CD4-positive, alpha-beta memory T cell (primary cell): ENCODE measurements around the gene MGAT1. TPM values are rescaled to one million over a fixed set of nuclear protein-coding genes. Genes with fewer than 3 reads are reported as not detected.

ENCODE experiments used
- CTCF ChIA-PET: fragments of 350-600 bp; sonication (Branson Sonifier 250); formaldehyde crosslinking; loops from one replicate; lab custom pipeline; 2021; ENCODE audit warnings: inconsistent platforms; ENCODE audit not compliant: partially characterized antibody; lab: Charles Lee
- POLR2A ChIA-PET: fragments of 350-600 bp; sonication (Branson Sonifier 250); formaldehyde crosslinking; loops from one replicate; lab custom pipeline; 2021; ENCODE audit not compliant: partially characterized antibody; lab: Charles Lee
- DNase-seq, 5 donors: peaks; one replicate each; pipeline versions ENCODE4 v3.0.0 to v3.0.0-alpha.2; 2020 to 2022; ENCODE audit warnings: mixed read lengths in 1 of 5
- H3K27ac ChIP-seq: one replicate; pipeline ENCODE4 v1.7.0; 2013; ENCODE audit warnings: low read depth, low read length
- H3K27me3 ChIP-seq: 2 replicates; pipeline ENCODE4 v1.7.0; 2013; ENCODE audit warnings: mild to moderate bottlenecking, low read length, moderate library complexity; ENCODE audit not compliant: insufficient read depth
- H3K36me3 ChIP-seq: 2 replicates; pipeline ENCODE4 v1.7.0; 2013; ENCODE audit warnings: mild to moderate bottlenecking, low read length, moderate library complexity; ENCODE audit not compliant: insufficient read depth
- H3K4me1 ChIP-seq: 2 replicates; pipeline ENCODE4 v1.7.0; 2013; ENCODE audit warnings: mild to moderate bottlenecking, low read length, moderate library complexity; ENCODE audit not compliant: insufficient read depth
- H3K4me3 ChIP-seq, 2 donors: one replicate each; pipeline ENCODE4 v1.7.0; 2013; ENCODE audit warnings: low read length in 2 of 2, mild to moderate bottlenecking in 1 of 2
- H3K9me3 ChIP-seq, 2 donors: one replicate each; pipeline ENCODE4 v1.7.0; 2013; ENCODE audit warnings: low read length in 2 of 2, control low read depth in 1 of 2; ENCODE audit not compliant: control insufficient read depth in 1 of 2
- H3K27ac Mint-ChIP-seq, 7 donors: one replicate each; pipeline ENCODE4 v1.8.0; 2020 to 2021; ENCODE audit warnings: mixed read lengths in 7 of 7, mild to moderate bottlenecking in 6 of 7, inconsistent platforms in 3 of 7, moderate library complexity in 3 of 7
- H3K27me3 Mint-ChIP-seq, 2 donors: one replicate each; pipeline ENCODE4 v1.8.0; 2020 to 2021; ENCODE audit warnings: mixed read lengths in 2 of 2
- H3K36me3 Mint-ChIP-seq, 2 donors: one replicate each; pipeline ENCODE4 v1.8.0; 2020 to 2021; ENCODE audit warnings: mixed read lengths in 2 of 2, inconsistent platforms in 1 of 2, mild to moderate bottlenecking in 1 of 2
- H3K4me1 Mint-ChIP-seq, 4 donors: one replicate each; pipeline ENCODE4 v1.8.0; 2020 to 2021; ENCODE audit warnings: mixed read lengths in 4 of 4, mild to moderate bottlenecking in 1 of 4
- H3K4me3 Mint-ChIP-seq, 8 donors: one replicate each; pipeline ENCODE4 v1.8.0; 2020 to 2021; ENCODE audit warnings: mixed read lengths in 8 of 8, mild to moderate bottlenecking in 7 of 8, moderate library complexity in 6 of 8, inconsistent platforms in 3 of 8
- H3K9me3 Mint-ChIP-seq, 8 donors: one replicate each; pipeline ENCODE4 v1.8.0; 2020 to 2021; ENCODE audit warnings: mixed read lengths in 8 of 8, mild to moderate bottlenecking in 5 of 8, inconsistent platforms in 3 of 8, moderate library complexity in 1 of 8
- intact Hi-C: fragments of 100-400 bp; cut with micrococcal nuclease; formaldehyde crosslinking; loops from one replicate; pipeline ENCODE4 v1.15.1; 2023
- polyA plus RNA-seq, 2 donors: library from polyadenylated mRNA; unstranded; fragments of 300-500 nt; fragmentation: Illumina TruSeq; gene quantifications; one replicate each; pipeline ENCODE4 v1.2.3, GENCODE V29; 2021
- total RNA-seq, 2 experiments: library from RNA; stranded (reverse); gene quantifications; one replicate each; pipeline ENCODE4 v1.2.3, GENCODE V29; 2021

Gene MGAT1
- total and polyA plus RNA-seq, 4 experiments from 2014 or later = 135 to 187 (median 168) TPM

DNA sequence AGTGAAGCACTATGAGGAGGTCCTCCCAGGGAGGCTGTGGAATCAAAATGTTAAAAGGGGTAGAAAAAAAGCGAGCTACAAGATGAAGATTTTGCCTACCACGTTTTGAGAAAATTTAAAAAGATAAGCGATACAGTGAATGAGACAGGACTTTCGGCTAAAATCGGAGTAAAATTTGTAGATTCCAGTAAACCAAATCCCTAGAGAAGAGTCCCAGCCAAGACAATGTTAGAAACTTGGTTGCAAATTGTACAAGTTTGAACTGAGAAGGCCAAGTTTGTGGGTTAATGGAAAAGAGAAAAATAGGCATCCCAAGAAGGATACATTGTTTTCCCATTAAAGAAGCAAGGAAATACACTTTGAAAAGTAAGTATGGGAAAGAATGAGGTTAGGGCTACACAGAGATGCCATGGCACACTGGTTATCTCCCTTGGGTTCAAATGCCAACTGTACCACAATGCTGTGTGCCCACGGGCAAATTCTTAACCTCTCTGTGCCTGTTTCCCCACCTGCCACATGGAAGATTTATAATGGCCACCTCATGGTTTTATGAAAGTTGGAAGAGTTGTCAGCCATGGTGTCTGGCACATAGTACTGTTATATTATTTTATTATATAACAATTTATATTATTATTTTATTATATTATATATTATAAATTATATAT lies 16.2 kb upstream of the MGAT1 start:
- peaks cover 22% of the 10 kb centered on the region for H3K4me1 ChIP-seq
- DNase-seq = no peak
- Mint-ChIP-seq H3K4me1 (peaks cover 13 to 41% (median 23%) of the 10 kb centered on the region in 4 donors), H3K36me3 (no peaks in the 10 kb centered on the region), H3K9me3 (no peaks in the 10 kb centered on the region), H3K27me3 (no peaks in the 10 kb centered on the region), H3K27ac (no peak overlapping the region), H3K4me3 (no peak overlapping the region)
- no peaks in the 10 kb centered on the region for H3K9me3 ChIP-seq
- ChIA-PET POLR2A (interaction anchor here (4.7 to 11.9 kb wide), 2 partner anchors 12 to 20 kb away, joined by 61 to 166 read pairs; partner anchors contain the start of gene MGAT1), CTCF (interaction anchor here (0.8 to 1.2 kb wide), 2 partner anchors 12 to 41 kb away, joined by 3 to 6 read pairs; no protein-coding TSS in a partner anchor)
- no peak overlapping the region for H3K4me3 ChIP-seq
- no peak overlapping the region for H3K27ac ChIP-seq
- intact Hi-C loops = no loop called here
- H3K36me3 ChIP-seq = no peaks in the 10 kb centered on the region
- no peaks in the 10 kb centered on the region for H3K27me3 ChIP-seq

- ChIA-PET CTCF (interaction anchor here (0.8 to 1.2 kb wide), 3 partner anchors 13 to 50 kb away, joined by 3 to 6 read pairs (median 4); no protein-coding TSS in a partner anchor), POLR2A (interaction anchor here (1.2 to 11.9 kb wide), 3 partner anchors 9 to 19 kb away, joined by 3 to 166 read pairs (median 61); partner anchors contain the start of gene MGAT1)
- Mint-ChIP-seq H3K9me3 (no peaks in the 10 kb centered on the region), H3K4me3 (peak overlapping the region in 1 of 8 donors; percentile 21), H3K27me3 (no peaks in the 10 kb centered on the region), H3K27ac (peak overlapping the region in 2 of 7 donors; percentile 32 to 78), H3K36me3 (no peaks in the 10 kb centered on the region), H3K4me1 (peaks cover 18 to 48% (median 27%) of the 10 kb centered on the region in 4 donors)
- H3K4me1 ChIP-seq = peaks cover 26% of the 10 kb centered on the region
- no peaks in the 10 kb centered on the region for H3K36me3 ChIP-seq
- no peak for DNase-seq
- no peak overlapping the region for H3K4me3 ChIP-seq
- no peak overlapping the region for H3K27ac ChIP-seq
- intact Hi-C loops = no loop called here
- no peaks in the 10 kb centered on the region for H3K27me3 ChIP-seq
- H3K9me3 ChIP-seq = no peaks in the 10 kb centered on the region
These were observed 15.5 kb upstream of the MGAT1 start for GRCh38 chr5:180817893-180818674.

GRCh38 chr5:180816608-180817534 lies 14.3 kb upstream of the MGAT1 start:
- DNase-seq = peak in 1 of 5 donors; percentile 43
- intact Hi-C loops = no loop called here
- Mint-ChIP-seq H3K4me1 (peaks cover 21 to 54% (median 33%) of the 10 kb centered on the region in 4 donors), H3K36me3 (no peaks in the 10 kb centered on the region), H3K4me3 (peak overlapping the region in 7 of 8 donors; percentile 36 to 75 (median 61)), H3K27me3 (no peaks in the 10 kb centered on the region), H3K27ac (peak overlapping the region; percentile 18 to 78 (median 49)), H3K9me3 (no peaks in the 10 kb centered on the region)
- H3K27ac ChIP-seq = no peak overlapping the region
- ChIA-PET POLR2A (interaction anchor here (1.2 to 11.9 kb wide), 5 partner anchors 8 to 445 kb away, joined by 3 to 166 read pairs (median 4); partner anchors contain the start of genes MGAT1 and ZFP62), CTCF (interaction anchor here (1.2 to 1.8 kb wide), 5 partner anchors 11 to 52 kb away, joined by 3 to 18 read pairs (median 4); no protein-coding TSS in a partner anchor)
- no peaks in the 10 kb centered on the region for H3K27me3 ChIP-seq
- no peak overlapping the region for H3K4me3 ChIP-seq
- H3K36me3 ChIP-seq = no peaks in the 10 kb centered on the region
- H3K4me1 ChIP-seq = peaks cover 31% of the 10 kb centered on the region
- no peaks in the 10 kb centered on the region for H3K9me3 ChIP-seq

DNA sequence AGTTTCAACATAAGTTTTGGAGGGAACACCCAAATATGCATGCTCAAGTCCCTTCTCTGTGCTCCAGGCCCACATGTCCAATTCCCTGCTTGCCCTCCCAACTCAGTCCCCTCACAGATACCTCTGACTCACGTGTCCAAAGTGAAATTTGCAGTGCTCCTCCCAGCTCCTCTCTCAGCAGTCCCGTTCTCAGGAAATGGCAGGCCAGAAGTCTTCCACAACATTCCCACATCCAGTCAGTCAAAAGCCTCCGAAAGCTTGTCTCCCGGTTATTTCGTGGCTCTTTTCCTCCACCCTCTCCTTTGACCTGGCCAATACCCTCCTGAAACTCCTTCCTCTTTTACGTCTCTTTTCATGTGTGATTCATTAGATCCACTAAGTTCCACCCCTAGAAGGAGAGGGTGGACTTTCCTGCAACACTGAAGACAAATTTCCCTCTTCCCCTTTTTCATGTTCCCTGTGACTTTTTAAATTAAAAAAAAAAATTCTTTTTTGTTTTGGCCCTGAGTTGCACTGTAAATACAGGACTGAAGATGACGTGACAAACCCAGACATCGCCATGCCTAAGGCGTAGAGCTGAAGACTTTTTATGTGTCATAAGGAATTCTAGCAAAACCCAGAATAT lies 12.8 kb upstream of the MGAT1 start:
- no peak for DNase-seq
- H3K9me3 Mint-ChIP-seq = no peaks in the 10 kb centered on the region
- ChIA-PET POLR2A (interaction anchor here (4.7 to 11.9 kb wide), 2 partner anchors 16 to 17 kb away, joined by 61 to 166 read pairs; partner anchors contain the start of gene MGAT1), CTCF (interaction anchor here (1.4 to 1.8 kb wide), 3 partner anchors 12 to 16 kb away, joined by 3 to 18 read pairs (median 6); no protein-coding TSS in a partner anchor)
- Histone ChIP-seq H3K9me3 (no peaks in the 10 kb centered on the region), H3K27ac (no peak overlapping the region), H3K4me3 (no peak overlapping the region), H3K27me3 (no peaks in the 10 kb centered on the region), H3K36me3 (no peaks in the 10 kb centered on the region), H3K4me1 (peaks cover 41% of the 10 kb centered on the region)
- no peaks in the 10 kb centered on the region for H3K27me3 Mint-ChIP-seq
- intact Hi-C loops = no loop called here
- H3K4me3 Mint-ChIP-seq = peak overlapping the region in 1 of 8 donors; percentile 11
- peaks cover 27 to 66% (median 40%) of the 10 kb centered on the region in 4 donors for H3K4me1 Mint-ChIP-seq
- peak overlapping the region in 4 of 7 donors; percentile 51 to 70 (median 64) for H3K27ac Mint-ChIP-seq
- H3K36me3 Mint-ChIP-seq = no peaks in the 10 kb centered on the region

- Histone ChIP-seq H3K27ac (no peak overlapping the region), H3K4me3 (no peak overlapping the region), H3K4me1 (peaks cover 47% of the 10 kb centered on the region), H3K27me3 (no peaks in the 10 kb centered on the region), H3K36me3 (no peaks in the 10 kb centered on the region), H3K9me3 (no peaks in the 10 kb centered on the region)
- H3K27me3 Mint-ChIP-seq = no peaks in the 10 kb centered on the region
- intact Hi-C loops = loop anchor here (5.0 kb wide), 1 partner anchor 449 kb away; the partner anchor contains the start of gene TRIM52
- ChIA-PET CTCF (interaction anchor here (1.1 to 15.0 kb wide), 7 partner anchors 8 to 55 kb away, joined by 3 to 109 read pairs (median 3); no protein-coding TSS in a partner anchor), POLR2A (interaction anchor here (8.4 to 11.9 kb wide), 2 partner anchors 15 to 19 kb away, joined by 166 to 271 read pairs; partner anchors contain the start of gene MGAT1)
- H3K36me3 Mint-ChIP-seq = peaks cover 0 to 5% of the 10 kb centered on the region in 2 donors
- peaks cover 35 to 80% (median 51%) of the 10 kb centered on the region in 4 donors for H3K4me1 Mint-ChIP-seq
- peaks cover 0 to 2% (median 0%) of the 10 kb centered on the region in 8 donors for H3K9me3 Mint-ChIP-seq
- peak overlapping the region in 3 of 8 donors; percentile 5 to 59 (median 24) for H3K4me3 Mint-ChIP-seq
- DNase-seq = no peak
- H3K27ac Mint-ChIP-seq = peak overlapping the region; percentile 77 to 88 (median 83)
These were observed 10.8 kb upstream of the MGAT1 start for GRCh38 chr5:180813420-180813819.
